ENCODE data around the gene SYT1.

DNA sequence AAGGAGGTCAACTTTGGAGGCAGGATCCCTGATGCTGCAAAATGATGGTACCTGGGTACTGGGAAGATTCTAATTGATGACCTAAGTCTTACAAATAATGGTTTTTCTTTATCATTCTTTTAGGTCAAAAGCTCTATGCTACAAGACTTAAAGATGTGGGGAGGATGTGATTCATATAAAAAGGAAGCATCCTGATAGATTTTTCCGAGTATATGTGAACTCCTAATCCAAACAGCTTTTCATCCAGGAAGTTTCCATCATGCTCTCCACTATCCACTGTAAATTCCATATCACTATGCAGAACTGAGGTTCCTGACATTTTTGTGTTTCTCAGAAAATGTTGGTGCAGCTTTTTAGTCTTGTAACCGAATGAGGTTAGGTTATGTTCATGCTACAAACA lies 533.0 kb downstream of the SYT1 start:
- no peak for TF ChIP-seq RFX5 (IDR thresholded peaks at IDR 0.05; ENCODE audit: low read depth, low read length)
- TF ChIP-seq CEBPB (IDR thresholded peaks at IDR 0.05; ENCODE audit: low read depth, low read length) = no peak
- TF ChIP-seq, protein P1, sequence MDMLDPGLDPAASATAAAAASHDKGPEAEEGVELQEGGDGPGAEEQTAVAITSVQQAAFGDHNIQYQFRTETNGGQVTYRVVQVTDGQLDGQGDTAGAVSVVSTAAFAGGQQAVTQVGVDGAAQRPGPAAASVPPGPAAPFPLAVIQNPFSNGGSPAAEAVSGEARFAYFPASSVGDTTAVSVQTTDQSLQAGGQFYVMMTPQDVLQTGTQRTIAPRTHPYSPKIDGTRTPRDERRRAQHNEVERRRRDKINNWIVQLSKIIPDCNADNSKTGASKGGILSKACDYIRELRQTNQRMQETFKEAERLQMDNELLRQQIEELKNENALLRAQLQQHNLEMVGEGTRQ (IDR thresholded peaks at IDR 0.05; ENCODE audit: low read depth, low read length) = no peak
- TF ChIP-seq, protein P2, sequence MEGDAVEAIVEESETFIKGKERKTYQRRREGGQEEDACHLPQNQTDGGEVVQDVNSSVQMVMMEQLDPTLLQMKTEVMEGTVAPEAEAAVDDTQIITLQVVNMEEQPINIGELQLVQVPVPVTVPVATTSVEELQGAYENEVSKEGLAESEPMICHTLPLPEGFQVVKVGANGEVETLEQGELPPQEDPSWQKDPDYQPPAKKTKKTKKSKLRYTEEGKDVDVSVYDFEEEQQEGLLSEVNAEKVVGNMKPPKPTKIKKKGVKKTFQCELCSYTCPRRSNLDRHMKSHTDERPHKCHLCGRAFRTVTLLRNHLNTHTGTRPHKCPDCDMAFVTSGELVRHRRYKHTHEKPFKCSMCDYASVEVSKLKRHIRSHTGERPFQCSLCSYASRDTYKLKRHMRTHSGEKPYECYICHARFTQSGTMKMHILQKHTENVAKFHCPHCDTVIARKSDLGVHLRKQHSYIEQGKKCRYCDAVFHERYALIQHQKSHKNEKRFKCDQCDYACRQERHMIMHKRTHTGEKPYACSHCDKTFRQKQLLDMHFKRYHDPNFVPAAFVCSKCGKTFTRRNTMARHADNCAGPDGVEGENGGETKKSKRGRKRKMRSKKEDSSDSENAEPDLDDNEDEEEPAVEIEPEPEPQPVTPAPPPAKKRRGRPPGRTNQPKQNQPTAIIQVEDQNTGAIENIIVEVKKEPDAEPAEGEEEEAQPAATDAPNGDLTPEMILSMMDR (conservative IDR thresholded peaks at IDR 0.05; ENCODE audit: low read depth, low read length) = no peak
- no peak for TF ChIP-seq POLR2A (IDR thresholded peaks at IDR 0.05; ENCODE audit: low read depth, low read length)
- TF ChIP-seq BHLHE40 (IDR thresholded peaks at IDR 0.05; ENCODE audit: low read depth, low read length) = no peak
- no peak for TF ChIP-seq SMC3 (IDR thresholded peaks at IDR 0.05; ENCODE audit: low read depth, low read length)
- no peak for TF ChIP-seq RAD21 (IDR thresholded peaks at IDR 0.05; ENCODE audit: low read length)
- TF ChIP-seq MAZ (IDR thresholded peaks at IDR 0.05; ENCODE audit: borderline replicate concordance, low read depth, low read length) = no peak
- TF ChIP-seq, protein P3, sequence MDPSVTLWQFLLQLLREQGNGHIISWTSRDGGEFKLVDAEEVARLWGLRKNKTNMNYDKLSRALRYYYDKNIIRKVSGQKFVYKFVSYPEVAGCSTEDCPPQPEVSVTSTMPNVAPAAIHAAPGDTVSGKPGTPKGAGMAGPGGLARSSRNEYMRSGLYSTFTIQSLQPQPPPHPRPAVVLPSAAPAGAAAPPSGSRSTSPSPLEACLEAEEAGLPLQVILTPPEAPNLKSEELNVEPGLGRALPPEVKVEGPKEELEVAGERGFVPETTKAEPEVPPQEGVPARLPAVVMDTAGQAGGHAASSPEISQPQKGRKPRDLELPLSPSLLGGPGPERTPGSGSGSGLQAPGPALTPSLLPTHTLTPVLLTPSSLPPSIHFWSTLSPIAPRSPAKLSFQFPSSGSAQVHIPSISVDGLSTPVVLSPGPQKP (IDR thresholded peaks at IDR 0.05; ENCODE audit: borderline replicate concordance, low read depth, low read length) = no peak
- no peak for TF ChIP-seq MXI1 (IDR thresholded peaks at IDR 0.05; ENCODE audit: borderline replicate concordance, low read depth, low read length)
- no peak for TF ChIP-seq MAFK (IDR thresholded peaks at IDR 0.05; ENCODE audit: low read depth, low read length)
- TF ChIP-seq RCOR1 (IDR thresholded peaks at IDR 0.05; ENCODE audit: insufficient replicate concordance, low read length) = no peak
- TF ChIP-seq FOS (IDR thresholded peaks at IDR 0.05; ENCODE audit: low read depth, low read length) = no peak
